Measurements from ENCODE around the gene SHISA2. TPM values are rescaled to one million over a fixed set of nuclear protein-coding genes. Genes with fewer than 3 reads are reported as not detected.

The SHISA2 gene
- total RNA-seq, 1 experiment from 2014 or later, result 8.1 TPM

- Histone ChIP-seq H3K23ac (ENCODE audit: insufficient read length, low read depth, low read length) (no peak overlapping the region), H3K4ac (ENCODE audit: low read depth, low read length) (no peak overlapping the region), H3K9ac (ENCODE audit: extremely low read depth, insufficient read length, low read length) (no peak overlapping the region), H2BK5ac (ENCODE audit: insufficient read length, low read length) (no peak overlapping the region), H3K79me2 (ENCODE audit: insufficient read depth, low read length) (no peaks in the 10 kb centered on the region), H4K8ac (replicated peaks; ENCODE audit: insufficient read length, low read depth, low read length) (no peak overlapping the region), H3T11ph (ENCODE audit: low read length) (no peak overlapping the region), H3K4me1 (ENCODE audit: insufficient read depth, low read length) (peaks cover 6% of the 10 kb centered on the region; the same call in 1 of the 2 replicates), H2BK20ac (ENCODE audit: low read depth, low read length, poor library complexity, severe bottlenecking) (no peak overlapping the region), H3K79me1 (ENCODE audit: insufficient read depth, low read depth, low read length, poor library complexity, severe bottlenecking) (no peaks in the 10 kb centered on the region), H2AK5ac (ENCODE audit: insufficient read length, low read length) (no peak overlapping the region), H3K4me2 (ENCODE audit: insufficient read depth, insufficient read length, low read length) (no peak overlapping the region), H3K27ac (ENCODE audit: insufficient read length, low read depth, low read length) (no peak overlapping the region), H2BK15ac (ENCODE audit: low read depth, low read length) (no peak overlapping the region), H2AFZ (ENCODE audit: low read length) (no peak overlapping the region), H3K56ac (ENCODE audit: insufficient read length, low read depth, low read length) (no peak overlapping the region), H4K5ac (ENCODE audit: insufficient read length, low read depth, low read length) (no peak overlapping the region), H3K18ac (ENCODE audit: insufficient read length, low read depth, low read length) (no peak overlapping the region), H3K27me3 (ENCODE audit: insufficient read depth, low read length) (no peaks in the 10 kb centered on the region; the same call in 1 of the 2 replicates), H3K23me2 (ENCODE audit: insufficient read length, low read depth, low read length, poor library complexity, severe bottlenecking) (no peaks in the 10 kb centered on the region), H2BK12ac (ENCODE audit: insufficient read length, low read depth, low read length) (no peak overlapping the region), H3K9me3 (ENCODE audit: control insufficient read depth, low read depth, low read length) (no peaks in the 10 kb centered on the region), H4K20me1 (ENCODE audit: control insufficient read depth, insufficient read depth, insufficient read length) (no peaks in the 10 kb centered on the region), H3K14ac (ENCODE audit: insufficient read depth, low read length) (no peak overlapping the region), H4K91ac (ENCODE audit: insufficient read length, low read depth, low read length) (no peak overlapping the region), H2BK120ac (ENCODE audit: low read depth, low read length, poor library complexity, severe bottlenecking) (no peak overlapping the region)
- no peak for DNase-seq
- H3K4me1 Mint-ChIP-seq, result peaks cover 44 to 46% of the 10 kb centered on the region in 2 experiments
- no CpG with 5 or more reads among the region's 3 CpGs for WGBS (ENCODE audit: extremely low coverage, insufficient read length, low lambda C conversion rate)
- peaks cover 0 to 3% (median 0%) of the 10 kb centered on the region in 3 experiments; a peak in 1 of 7 replicates for H3K36me3 Mint-ChIP-seq (ENCODE audit: insufficient read depth in 1 of 3, low read depth in 3 of 3)
- no peak for TF ChIP-seq CTCF (conservative IDR thresholded peaks at IDR 0.05)
- no peak overlapping the region for H3K4me3 Mint-ChIP-seq
- H3K27ac Mint-ChIP-seq, result no peak overlapping the region
- H3K27me3 Mint-ChIP-seq (ENCODE audit: low read depth), result peaks cover 8% of the 10 kb centered on the region
- H3K9me3 Mint-ChIP-seq, result no peaks in the 10 kb centered on the region
These were observed 29.9 kb downstream of the SHISA2 start for GRCh38 chr13:26021956-26022355.
